ENCODE results near the gene PLEKHG5.
A peak's percentile ranks its signal among the peaks of the same experiment; 100 is the strongest.

The PLEKHG5 gene

GRCh38 chr1:6535214-6535613 is 43.7 kb upstream of the PLEKHG5 start:
- no peak overlapping the region for H3K14ac ChIP-seq (ENCODE audit: low read length)
- WGBS, 2 donors (ENCODE audit: extremely low coverage in 2 of 2, insufficient read length in 2 of 2, insufficient replicate concordance in 1 of 2) = no CpG with 5 or more reads among the region's 4 CpGs
- no peak overlapping the region for H3K4me3 ChIP-seq (ENCODE audit: low read length in 2 of 2)

DNA sequence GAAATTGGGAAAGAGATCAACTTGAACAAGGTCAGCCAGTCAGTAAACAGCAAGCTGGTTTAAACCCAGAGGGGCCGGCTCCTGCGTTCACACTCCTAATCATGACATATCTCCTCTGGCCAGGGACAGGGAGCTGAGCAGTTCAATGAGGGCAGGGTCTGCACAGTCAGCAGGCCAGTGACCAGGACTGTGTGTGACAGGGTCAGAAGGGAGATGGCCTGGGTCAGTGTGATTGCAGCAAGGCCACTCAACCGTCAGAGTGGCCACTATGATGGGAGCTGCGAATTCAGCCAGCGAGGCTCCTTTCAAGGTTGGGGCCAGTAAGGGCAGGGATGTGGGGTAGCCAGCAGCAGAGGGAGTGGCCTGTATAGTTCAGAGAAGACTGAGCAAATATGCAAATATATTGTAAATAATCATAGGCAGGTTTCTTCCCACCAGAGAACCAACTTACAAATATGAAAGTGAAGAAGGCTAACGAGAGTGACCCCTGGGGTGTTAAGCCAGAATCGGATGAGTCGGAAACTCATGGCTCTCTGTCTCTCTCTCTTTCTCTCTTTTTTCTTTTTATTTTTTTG is 42.9 kb upstream of the PLEKHG5 start:
- Histone ChIP-seq H2BK12ac (ENCODE audit: low read length) (no peak overlapping the region), H3K79me1 (ENCODE audit: low read depth, low read length) (peaks cover 2% of the 10 kb centered on the region), H3K9me3 (replicated peaks in 1 of 2; ENCODE audit: control insufficient read depth in 2 of 2, insufficient read depth in 1 of 2, low read depth in 1 of 2, low read length in 2 of 2) (peaks cover 0 to 2% of the 10 kb centered on the region in 2 donors), H3K4me3 (ENCODE audit: low read length in 2 of 2) (no peak overlapping the region), H3K4me2 (ENCODE audit: insufficient read depth, low read length, poor library complexity, severe bottlenecking) (no peak overlapping the region), H3K18ac (ENCODE audit: low read length) (no peak overlapping the region), H2AFZ (ENCODE audit: low read length) (no peak overlapping the region), H3K27me3 (ENCODE audit: control insufficient read depth in 3 of 3, insufficient read depth in 3 of 3, low read depth in 1 of 3, low read length in 3 of 3) (no peaks in the 10 kb centered on the region), H3K27ac (replicated peaks; ENCODE audit: low read length) (no peak overlapping the region), H3K4ac (ENCODE audit: low read length) (no peak overlapping the region), H2AK5ac (ENCODE audit: low read depth, low read length) (no peak overlapping the region), H4K8ac (ENCODE audit: low read depth, low read length) (no peak overlapping the region), H4K91ac (ENCODE audit: low read depth, low read length, poor library complexity) (no peak overlapping the region), H3K9ac (ENCODE audit: low read depth, low read length, poor library complexity) (peak overlapping the region; percentile 32), H2BK15ac (ENCODE audit: low read length) (no peak overlapping the region), H3K23ac (ENCODE audit: low read depth, low read length, poor library complexity) (no peak overlapping the region), H2BK120ac (ENCODE audit: low read depth, low read length) (no peak overlapping the region), H3K4me1 (ENCODE audit: control insufficient read depth in 2 of 2, insufficient read depth in 1 of 2, low read depth in 1 of 2, low read length in 2 of 2) (no peaks in the 10 kb centered on the region), H2BK5ac (ENCODE audit: low read length) (no peak overlapping the region), H3K14ac (ENCODE audit: low read length) (no peak overlapping the region), H3K36me3 (replicated peaks in 1 of 2; ENCODE audit: control insufficient read depth in 2 of 2, insufficient read depth in 2 of 2, low read length in 2 of 2) (peaks cover 26 to 78% of the 10 kb centered on the region in 2 donors)
- DNase-seq (ENCODE audit: low spot score) = no peak
- WGBS, 2 donors (ENCODE audit: extremely low coverage in 2 of 2, insufficient read length in 2 of 2, insufficient replicate concordance in 1 of 2) = no CpG with 5 or more reads among the region's 8 CpGs

More at GRCh38 chr1:6535214-6535613, 43.7 kb upstream of the PLEKHG5 start:
- Histone ChIP-seq H3K4me2 (ENCODE audit: insufficient read depth, low read length, poor library complexity, severe bottlenecking) (no peak overlapping the region), H3K36me3 (replicated peaks in 1 of 2; ENCODE audit: control insufficient read depth in 2 of 2, insufficient read depth in 2 of 2, low read length in 2 of 2) (peaks cover 26 to 77% of the 10 kb centered on the region in 2 donors), H3K4ac (ENCODE audit: low read length) (no peak overlapping the region), H3K27me3 (ENCODE audit: control insufficient read depth in 3 of 3, insufficient read depth in 3 of 3, low read depth in 1 of 3, low read length in 3 of 3) (no peaks in the 10 kb centered on the region), H3K9me3 (replicated peaks in 1 of 2; ENCODE audit: control insufficient read depth in 2 of 2, insufficient read depth in 1 of 2, low read depth in 1 of 2, low read length in 2 of 2) (peaks cover 0 to 2% of the 10 kb centered on the region in 2 donors), H3K23ac (ENCODE audit: low read depth, low read length, poor library complexity) (no peak overlapping the region), H2BK15ac (ENCODE audit: low read length) (no peak overlapping the region), H3K18ac (ENCODE audit: low read length) (no peak overlapping the region), H2BK12ac (ENCODE audit: low read length) (no peak overlapping the region), H2AK5ac (ENCODE audit: low read depth, low read length) (no peak overlapping the region), H4K91ac (ENCODE audit: low read depth, low read length, poor library complexity) (no peak overlapping the region), H2BK120ac (ENCODE audit: low read depth, low read length) (no peak overlapping the region), H3K79me1 (ENCODE audit: low read depth, low read length) (peaks cover 2% of the 10 kb centered on the region), H3K9ac (ENCODE audit: low read depth, low read length, poor library complexity) (no peak overlapping the region), H2AFZ (ENCODE audit: low read length) (no peak overlapping the region), H3K27ac (replicated peaks; ENCODE audit: low read length) (no peak overlapping the region), H2BK5ac (ENCODE audit: low read length) (no peak overlapping the region), H4K8ac (ENCODE audit: low read depth, low read length) (no peak overlapping the region), H3K4me1 (ENCODE audit: control insufficient read depth in 2 of 2, insufficient read depth in 1 of 2, low read depth in 1 of 2, low read length in 2 of 2) (no peaks in the 10 kb centered on the region)
- DNase-seq (ENCODE audit: low spot score) = no peak

- no peak overlapping the region for H3K4me2 ChIP-seq (ENCODE audit: insufficient read depth, low read length, poor library complexity, severe bottlenecking)
- no peak overlapping the region for H2AFZ ChIP-seq (ENCODE audit: low read length)
- H3K79me1 ChIP-seq (ENCODE audit: low read depth, low read length) = peaks cover 4% of the 10 kb centered on the region
- H2AK5ac ChIP-seq (ENCODE audit: low read depth, low read length) = no peak overlapping the region
- no peak overlapping the region for H4K91ac ChIP-seq (ENCODE audit: low read depth, low read length, poor library complexity)
- no peak overlapping the region for H3K23ac ChIP-seq (ENCODE audit: low read depth, low read length, poor library complexity)
- no peak overlapping the region for H2BK5ac ChIP-seq (ENCODE audit: low read length)
- H3K9ac ChIP-seq (ENCODE audit: low read depth, low read length, poor library complexity) = no peak overlapping the region
- no peaks in the 10 kb centered on the region for H3K27me3 ChIP-seq (ENCODE audit: control insufficient read depth in 3 of 3, insufficient read depth in 3 of 3, low read depth in 1 of 3, low read length in 3 of 3)
- H3K36me3 ChIP-seq (replicated peaks in 1 of 2; ENCODE audit: control insufficient read depth in 2 of 2, insufficient read depth in 2 of 2, low read length in 2 of 2) = peaks cover 36 to 79% of the 10 kb centered on the region in 2 donors
- no peak overlapping the region for H3K18ac ChIP-seq (ENCODE audit: low read length)
- H2BK12ac ChIP-seq (ENCODE audit: low read length) = no peak overlapping the region
- H3K27ac ChIP-seq (replicated peaks; ENCODE audit: low read length) = no peak overlapping the region
- no peak for DNase-seq (ENCODE audit: low spot score)
- no peak overlapping the region for H3K4ac ChIP-seq (ENCODE audit: low read length)
- no peak overlapping the region for H3K4me3 ChIP-seq (ENCODE audit: low read length in 2 of 2)
- no peak overlapping the region for H4K8ac ChIP-seq (ENCODE audit: low read depth, low read length)
- no CpG with 5 or more reads among the region's 5 CpGs for WGBS, 2 donors (ENCODE audit: extremely low coverage in 2 of 2, insufficient read length in 2 of 2, insufficient replicate concordance in 1 of 2)
- H3K9me3 ChIP-seq (replicated peaks in 1 of 2; ENCODE audit: control insufficient read depth in 2 of 2, insufficient read depth in 1 of 2, low read depth in 1 of 2, low read length in 2 of 2) = peaks cover 0 to 2% of the 10 kb centered on the region in 2 donors
- no peaks in the 10 kb centered on the region for H3K4me1 ChIP-seq (ENCODE audit: control insufficient read depth in 2 of 2, insufficient read depth in 1 of 2, low read depth in 1 of 2, low read length in 2 of 2)
- no peak overlapping the region for H3K14ac ChIP-seq (ENCODE audit: low read length)
- H2BK15ac ChIP-seq (ENCODE audit: low read length) = no peak overlapping the region
- no peak overlapping the region for H2BK120ac ChIP-seq (ENCODE audit: low read depth, low read length)
Measured at GRCh38 chr1:6531996-6532395, 40.5 kb upstream of the PLEKHG5 start.

GRCh38 chr1:6530504-6531160 is 39.2 kb upstream of the PLEKHG5 start:
- H4K91ac ChIP-seq (ENCODE audit: low read depth, low read length, poor library complexity) = no peak overlapping the region
- no peak overlapping the region for H3K4ac ChIP-seq (ENCODE audit: low read length)
- no peak overlapping the region for H3K4me2 ChIP-seq (ENCODE audit: insufficient read depth, low read length, poor library complexity, severe bottlenecking)
- no peak overlapping the region for H3K27ac ChIP-seq (replicated peaks; ENCODE audit: low read length)
- H3K14ac ChIP-seq (ENCODE audit: low read length) = no peak overlapping the region
- H2AFZ ChIP-seq (ENCODE audit: low read length) = no peak overlapping the region
- H3K9ac ChIP-seq (ENCODE audit: low read depth, low read length, poor library complexity) = peak overlapping the region; percentile 78
- H2BK15ac ChIP-seq (ENCODE audit: low read length) = no peak overlapping the region
- H2BK5ac ChIP-seq (ENCODE audit: low read length) = no peak overlapping the region
- no peak overlapping the region for H3K18ac ChIP-seq (ENCODE audit: low read length)
- H3K36me3 ChIP-seq (replicated peaks in 1 of 2; ENCODE audit: control insufficient read depth in 2 of 2, insufficient read depth in 2 of 2, low read length in 2 of 2) = peaks cover 43 to 83% of the 10 kb centered on the region in 2 donors
- DNase-seq (ENCODE audit: low spot score) = no peak
- H3K4me1 ChIP-seq (ENCODE audit: control insufficient read depth in 2 of 2, insufficient read depth in 1 of 2, low read depth in 1 of 2, low read length in 2 of 2) = no peaks in the 10 kb centered on the region
- peaks cover 4% of the 10 kb centered on the region for H3K79me1 ChIP-seq (ENCODE audit: low read depth, low read length)
- no peaks in the 10 kb centered on the region for H3K27me3 ChIP-seq (ENCODE audit: control insufficient read depth in 3 of 3, insufficient read depth in 3 of 3, low read depth in 1 of 3, low read length in 3 of 3)
- peak overlapping the region; percentile 37 for H3K23ac ChIP-seq (ENCODE audit: low read depth, low read length, poor library complexity)
- no peak overlapping the region for H2BK120ac ChIP-seq (ENCODE audit: low read depth, low read length)
- H2AK5ac ChIP-seq (ENCODE audit: low read depth, low read length) = no peak overlapping the region
- no peak overlapping the region for H3K4me3 ChIP-seq (ENCODE audit: low read length in 2 of 2)
- no peak overlapping the region for H4K8ac ChIP-seq (ENCODE audit: low read depth, low read length)
- WGBS, 2 donors (ENCODE audit: extremely low coverage in 2 of 2, insufficient read length in 2 of 2, insufficient replicate concordance in 1 of 2) = no CpG with 5 or more reads among the region's 13 CpGs
- H2BK12ac ChIP-seq (ENCODE audit: low read length) = no peak overlapping the region
- H3K9me3 ChIP-seq (replicated peaks in 1 of 2; ENCODE audit: control insufficient read depth in 2 of 2, insufficient read depth in 1 of 2, low read depth in 1 of 2, low read length in 2 of 2) = peaks cover 0 to 2% of the 10 kb centered on the region in 2 donors

Data from neuronal stem cell (in vitro differentiated cells).